ENCODE results near the gene FAM171A1.

Gene FAM171A1

DNA sequence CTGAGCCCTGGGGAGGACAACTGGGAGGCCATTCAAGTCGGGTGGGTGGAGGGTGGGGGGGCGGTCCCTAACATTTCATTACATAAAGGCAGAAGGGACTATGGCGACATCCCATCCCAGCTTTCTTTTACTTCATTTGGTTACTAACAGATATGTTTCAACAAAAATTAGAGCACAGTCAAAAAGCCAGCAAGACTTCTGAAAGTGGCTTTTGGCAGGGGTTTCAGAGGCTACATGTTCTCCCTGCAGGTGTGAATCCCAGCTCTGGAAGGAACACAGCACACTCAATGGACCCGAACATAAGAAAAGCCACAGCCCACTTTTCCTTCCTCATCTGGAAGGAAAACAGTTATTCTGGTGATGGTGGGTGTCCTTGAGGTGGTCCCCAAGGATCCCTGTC lies 7.1 kb downstream of the FAM171A1 start:
- H3K4me3 ChIP-seq (ENCODE audit: low read depth, low read length), result no peak overlapping the region
- no peak for DNase-seq (ENCODE audit: low read depth)
- TF ChIP-seq, protein P1, sequence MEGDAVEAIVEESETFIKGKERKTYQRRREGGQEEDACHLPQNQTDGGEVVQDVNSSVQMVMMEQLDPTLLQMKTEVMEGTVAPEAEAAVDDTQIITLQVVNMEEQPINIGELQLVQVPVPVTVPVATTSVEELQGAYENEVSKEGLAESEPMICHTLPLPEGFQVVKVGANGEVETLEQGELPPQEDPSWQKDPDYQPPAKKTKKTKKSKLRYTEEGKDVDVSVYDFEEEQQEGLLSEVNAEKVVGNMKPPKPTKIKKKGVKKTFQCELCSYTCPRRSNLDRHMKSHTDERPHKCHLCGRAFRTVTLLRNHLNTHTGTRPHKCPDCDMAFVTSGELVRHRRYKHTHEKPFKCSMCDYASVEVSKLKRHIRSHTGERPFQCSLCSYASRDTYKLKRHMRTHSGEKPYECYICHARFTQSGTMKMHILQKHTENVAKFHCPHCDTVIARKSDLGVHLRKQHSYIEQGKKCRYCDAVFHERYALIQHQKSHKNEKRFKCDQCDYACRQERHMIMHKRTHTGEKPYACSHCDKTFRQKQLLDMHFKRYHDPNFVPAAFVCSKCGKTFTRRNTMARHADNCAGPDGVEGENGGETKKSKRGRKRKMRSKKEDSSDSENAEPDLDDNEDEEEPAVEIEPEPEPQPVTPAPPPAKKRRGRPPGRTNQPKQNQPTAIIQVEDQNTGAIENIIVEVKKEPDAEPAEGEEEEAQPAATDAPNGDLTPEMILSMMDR (IDR thresholded peaks at IDR 0.05; ENCODE audit: control insufficient read depth, extremely low read depth, insufficient read depth), result no peak

DNA sequence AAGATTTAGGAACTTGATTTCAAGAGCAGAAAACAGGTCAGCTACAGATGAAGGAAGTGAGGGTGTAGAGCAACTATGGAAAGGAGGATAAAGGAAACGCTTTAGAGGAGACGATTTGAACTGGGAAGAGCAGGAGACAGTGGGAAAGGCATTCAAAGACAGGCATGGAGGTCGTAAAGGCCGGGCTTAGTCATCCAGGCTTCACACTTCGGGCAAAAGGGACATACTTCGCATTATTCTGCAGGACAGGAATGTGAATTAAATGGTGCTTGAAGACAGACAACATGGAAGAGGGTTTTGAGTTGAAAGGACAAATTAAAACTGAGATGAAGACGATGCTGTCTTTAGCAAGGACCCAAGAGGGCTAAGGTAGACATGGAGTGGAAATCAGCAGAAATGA lies 8.1 kb downstream of the FAM171A1 start:
- H3K4me3 ChIP-seq (ENCODE audit: low read depth, low read length), result no peak overlapping the region
- DNase-seq (ENCODE audit: low read depth), result no peak

DNA sequence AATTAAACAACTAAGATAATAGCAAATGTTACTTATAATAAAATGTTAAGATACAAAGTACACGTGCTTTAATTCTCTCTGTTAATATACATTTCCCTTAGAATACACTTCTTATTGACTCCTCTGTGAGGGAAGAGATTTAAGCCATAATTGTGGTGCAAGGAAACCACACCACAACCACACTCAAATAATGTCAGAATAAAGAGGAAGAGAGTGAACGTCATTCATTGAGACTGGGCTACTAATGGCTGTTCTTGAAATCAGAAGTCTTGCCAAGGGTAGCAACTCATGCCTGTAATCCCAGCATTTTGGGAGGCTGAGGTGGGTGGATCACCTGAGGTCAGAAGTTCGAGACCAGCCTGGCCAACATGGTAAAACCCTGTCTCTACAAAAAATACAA lies 10.0 kb downstream of the FAM171A1 start:
- H3K4me3 ChIP-seq (ENCODE audit: low read depth, low read length), result no peak overlapping the region
- TF ChIP-seq, protein P1 (IDR thresholded peaks at IDR 0.05; ENCODE audit: control insufficient read depth, extremely low read depth, insufficient read depth), result no peak
- DNase-seq (ENCODE audit: low read depth), result no peak

More for the DNA sequence above, 8.1 kb downstream of the FAM171A1 start:
- TF ChIP-seq, protein P1 (IDR thresholded peaks at IDR 0.05; ENCODE audit: control insufficient read depth, extremely low read depth, insufficient read depth), result no peak

DNA sequence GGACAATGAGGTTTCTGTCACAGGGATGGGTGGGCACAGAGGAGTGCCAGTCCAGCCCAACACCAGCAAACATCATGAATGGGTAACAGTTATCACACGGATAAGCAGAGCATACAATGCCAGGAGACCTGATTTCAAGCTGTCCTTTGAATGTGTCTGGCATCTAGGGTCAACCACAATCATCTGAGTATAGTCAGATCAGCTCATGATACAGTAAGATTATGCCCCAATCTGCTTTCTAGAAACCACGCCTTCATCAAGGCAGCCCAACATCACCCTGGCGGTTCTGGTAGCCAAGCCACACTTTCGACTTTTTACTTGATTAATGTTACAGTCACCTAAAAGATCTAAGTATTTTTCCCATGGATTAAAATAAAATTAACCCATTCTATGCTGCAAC lies 10.5 kb downstream of the FAM171A1 start:
- no peak overlapping the region for H3K4me3 ChIP-seq (ENCODE audit: low read depth, low read length)
- DNase-seq (ENCODE audit: low read depth), result no peak
- TF ChIP-seq, protein P1 (IDR thresholded peaks at IDR 0.05; ENCODE audit: control insufficient read depth, extremely low read depth, insufficient read depth), result no peak

DNA sequence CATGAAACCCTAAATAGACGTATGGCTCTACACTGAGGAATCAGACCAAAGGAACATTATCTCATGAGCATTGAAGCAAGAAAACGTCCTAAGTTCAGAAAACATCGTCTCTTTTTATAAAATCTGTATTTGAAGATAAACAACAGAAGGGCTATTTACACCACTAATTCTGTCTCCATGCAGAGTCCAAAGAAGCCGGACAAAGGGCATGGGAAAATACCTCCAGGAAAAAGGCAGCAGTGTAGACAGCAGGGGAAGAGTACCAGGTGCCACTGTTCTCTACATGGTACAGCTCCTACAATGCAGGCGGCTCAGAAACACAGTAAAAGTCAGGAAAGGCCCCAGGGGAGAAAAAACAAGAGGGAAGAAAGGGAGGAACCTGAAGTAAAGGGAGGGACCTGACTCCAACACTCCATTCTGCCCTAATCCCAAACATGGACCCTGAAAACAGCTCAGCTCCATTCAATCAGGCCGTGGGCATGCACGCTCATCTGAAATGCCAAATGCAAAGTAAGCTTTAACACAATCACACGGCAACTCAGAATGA lies 17.5 kb downstream of the FAM171A1 start:
- TF ChIP-seq, protein P1 (IDR thresholded peaks at IDR 0.05; ENCODE audit: control insufficient read depth, extremely low read depth, insufficient read depth), result no peak
- no peak for DNase-seq (ENCODE audit: low read depth)
- H3K4me3 ChIP-seq (ENCODE audit: low read depth, low read length), result no peak overlapping the region

DNA sequence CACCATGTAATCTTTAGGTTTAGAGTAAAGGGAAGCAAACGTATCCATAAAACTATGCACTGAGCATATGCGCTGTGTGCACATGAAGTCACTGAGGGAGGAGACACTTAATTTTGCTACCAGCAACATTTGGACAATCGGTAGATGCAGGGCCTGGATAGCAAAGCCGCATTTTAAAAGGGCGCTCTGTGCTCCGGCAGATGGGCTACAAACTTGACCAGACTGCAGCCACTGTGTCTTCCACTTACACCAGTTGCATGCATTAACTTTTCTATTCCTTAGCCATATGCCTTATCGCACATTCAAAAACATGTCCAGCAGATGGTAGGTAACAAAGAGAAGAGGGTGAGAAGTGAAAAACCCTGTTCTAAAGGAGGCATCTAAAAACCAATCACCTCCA lies 18.3 kb downstream of the FAM171A1 start:
- H3K4me3 ChIP-seq (ENCODE audit: low read depth, low read length), result no peak overlapping the region
- DNase-seq (ENCODE audit: low read depth), result no peak
- TF ChIP-seq, protein P1 (IDR thresholded peaks at IDR 0.05; ENCODE audit: control insufficient read depth, extremely low read depth, insufficient read depth), result no peak

DNA sequence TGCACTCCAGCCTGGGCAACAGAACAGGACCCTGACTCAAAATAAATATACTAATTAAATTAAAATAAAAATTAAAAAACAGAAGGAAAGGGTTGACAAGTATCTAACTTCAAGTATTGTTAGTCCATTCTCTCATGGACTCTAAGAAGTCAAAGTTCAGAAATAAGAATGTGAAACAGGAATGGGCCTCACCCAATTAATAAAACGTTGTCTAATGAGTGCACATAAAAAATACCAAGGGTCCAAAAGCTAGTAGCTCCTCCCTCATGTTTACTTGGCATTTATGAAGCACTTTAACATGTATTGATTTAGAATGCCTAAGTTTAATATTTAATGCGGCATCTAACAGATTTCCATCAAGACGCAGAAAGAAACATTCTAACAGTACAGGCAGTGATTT lies 18.9 kb downstream of the FAM171A1 start:
- TF ChIP-seq, protein P1 (IDR thresholded peaks at IDR 0.05; ENCODE audit: control insufficient read depth, extremely low read depth, insufficient read depth), result no peak
- H3K4me3 ChIP-seq (ENCODE audit: low read depth, low read length), result no peak overlapping the region
- no peak for DNase-seq (ENCODE audit: low read depth)
